A673 (cell line): ENCODE results near the gene PDGFA. TPM values are rescaled to one million over a fixed set of nuclear protein-coding genes. Genes with fewer than 3 reads are reported as not detected.

ENCODE experiments used
- BruUV-seq: library from RNA; stranded (reverse); fragments of 400-500 nt; replicated peaks from 2 replicates; lab custom pipeline; 2021; lab: Mats Ljungman, UMichigan
- CTCF ChIA-PET: fragments of 300-600 bp; sonication (Branson Sonifier 250); formaldehyde crosslinking; loops from one replicate; lab custom pipeline; 2022; ENCODE audit warnings: antibody characterized with exemption; lab: Charles Lee
- POLR2A ChIA-PET: fragments of 300-600 bp; sonication (Branson Sonifier 250); formaldehyde crosslinking; loops from one replicate; lab custom pipeline; 2022; ENCODE audit warnings: antibody characterized with exemption; ENCODE audit not compliant: low non-redundant PET; lab: Charles Lee
- DNase-seq: peaks from one replicate; pipeline ENCODE4 v3.0.0-alpha.2; 2015; ENCODE audit warnings: low spot score
- H3K27ac ChIP-seq: fragments of 200-600 bp; sonication (generic); 2 replicates; pipeline ENCODE4 v1.5.1; 2016; ENCODE audit warnings: mixed run types, low read depth, mild to moderate bottlenecking, mixed read lengths, antibody characterized with exemption, low read length; ENCODE audit not compliant: poor library complexity, severe bottlenecking
- H3K27me3 ChIP-seq: fragments of 200-600 bp; sonication (generic); replicated peaks from 2 replicates; pipeline ENCODE4 v1.6.1; 2017; ENCODE audit warnings: mixed run types, low read depth, mild to moderate bottlenecking, mixed read lengths, antibody characterized with exemption, low read length; ENCODE audit not compliant: insufficient read depth, poor library complexity
- H3K36me3 ChIP-seq: fragments of 200-600 bp; sonication (generic); 2 replicates; pipeline ENCODE4 v1.6.1; 2016; ENCODE audit warnings: mixed run types, mild to moderate bottlenecking, mixed read lengths, antibody characterized with exemption, low read length; ENCODE audit not compliant: insufficient read depth, poor library complexity, severe bottlenecking
- H3K4me1 ChIP-seq: fragments of 200-600 bp; sonication (generic); 2 replicates; pipeline ENCODE4 v1.6.1; 2017; ENCODE audit warnings: mixed run types, mild to moderate bottlenecking, mixed read lengths, antibody characterized with exemption, low read length; ENCODE audit not compliant: insufficient read depth, poor library complexity, severe bottlenecking
- H3K4me3 ChIP-seq: fragments of 200-600 bp; sonication (generic); 2 replicates; pipeline ENCODE4 v1.5.1; 2016; ENCODE audit warnings: low read depth, mixed run types, mild to moderate bottlenecking, mixed read lengths, low read length; ENCODE audit not compliant: poor library complexity, severe bottlenecking
- H3K9me3 ChIP-seq: fragments of 200-600 bp; sonication (generic); 2 replicates; pipeline ENCODE4 v1.6.1; 2016; ENCODE audit warnings: mixed run types, low read depth, mild to moderate bottlenecking, mixed read lengths, antibody characterized with exemption, low read length; ENCODE audit not compliant: poor library complexity, severe bottlenecking
- CTCF ChIP-seq: fragments of 300-800, 200-600 bp; sonication (generic); conservative IDR thresholded peaks from 2 replicates; pipeline ENCODE4 v1.5.1; 2017; ENCODE audit warnings: low read depth, mild to moderate bottlenecking, antibody characterized with exemption, low read length, moderate library complexity, mixed read lengths
- EZH2 ChIP-seq: fragments of 200-600 bp; sonication (generic); IDR thresholded peaks from 2 replicates; pipeline ENCODE4 v1.6.1; 2017; ENCODE audit warnings: borderline replicate concordance, low read depth, mild to moderate bottlenecking, mixed read lengths, antibody characterized with exemption, low read length; ENCODE audit not compliant: poor library complexity, severe bottlenecking
- intact Hi-C: fragments of 100-400 bp; cut with micrococcal nuclease; formaldehyde crosslinking; loops from one replicate; pipeline ENCODE4 v1.10.0; 2022; ENCODE audit not compliant: unreplicated experiment
- total RNA-seq: library from RNA; stranded (reverse); gene quantifications from 2 replicates; pipeline ENCODE4 v1.2.3, GENCODE V29; 2021

The PDGFA gene
- total RNA-seq, 1 experiment from 2014 or later = 2.1 TPM

- intact Hi-C loops = no loop called here
- peaks cover 3% of the 10 kb centered on the region for H3K27me3 ChIP-seq
- BruUV-seq = no TSS peak
- ChIA-PET POLR2A (no interaction called here), CTCF (no interaction called here)
- no peaks in the 10 kb centered on the region for H3K4me1 ChIP-seq
- no peak overlapping the region for H3K4me3 ChIP-seq
- TF ChIP-seq EZH2 (no peak), CTCF (no peak)
- no peak for DNase-seq
- no peak overlapping the region for H3K27ac ChIP-seq
- H3K9me3 ChIP-seq = no peaks in the 10 kb centered on the region
- H3K36me3 ChIP-seq = no peaks in the 10 kb centered on the region
These were observed 40.3 kb downstream of the PDGFA start for GRCh38 chr7:479115-479947.

GRCh38 chr7:477626-478220 lies 41.9 kb downstream of the PDGFA start:
- DNase-seq = no peak
- Histone ChIP-seq H3K9me3 (no peaks in the 10 kb centered on the region), H3K4me3 (no peak overlapping the region), H3K27me3 (peaks cover 3% of the 10 kb centered on the region), H3K36me3 (no peaks in the 10 kb centered on the region), H3K4me1 (no peaks in the 10 kb centered on the region), H3K27ac (no peak overlapping the region)
- TF ChIP-seq EZH2 = no peak
- TF ChIP-seq CTCF = no peak
- ChIA-PET CTCF (no interaction called here), POLR2A (no interaction called here)
- BruUV-seq = no TSS peak
- intact Hi-C loops = no loop called here

- TF ChIP-seq CTCF = no peak
- Histone ChIP-seq H3K4me3 (no peak overlapping the region), H3K9me3 (no peaks in the 10 kb centered on the region), H3K27ac (no peak overlapping the region), H3K4me1 (peaks cover 4% of the 10 kb centered on the region), H3K36me3 (no peaks in the 10 kb centered on the region), H3K27me3 (peaks cover 3% of the 10 kb centered on the region)
- POLR2A ChIA-PET = no interaction called here
- DNase-seq = no peak
- intact Hi-C loops = no loop called here
- CTCF ChIA-PET = no interaction called here
- no TSS peak for BruUV-seq
These were observed 42.8 kb downstream of the PDGFA start for GRCh38 chr7:476736-477360.
